Large intestine (tissue), 3 donors: ENCODE results near the gene KIAA2012. TPM values are rescaled to one million over a fixed set of nuclear protein-coding genes. Genes with fewer than 3 reads are reported as not detected.

Experiments
- DNase-seq, 2 donors: peaks; one replicate each; pipeline versions ENCODE4 v3.0.0 to v3.0.0-alpha.2; 2013
- H3K27ac ChIP-seq: one replicate; pipeline ENCODE4 v1.5.1; 2013; ENCODE audit warnings: low read length
- H3K27me3 ChIP-seq: 2 replicates; pipeline ENCODE4 v1.6.1; 2013; ENCODE audit warnings: low read length; ENCODE audit not compliant: control insufficient read depth, insufficient read depth
- H3K36me3 ChIP-seq: 2 replicates; pipeline ENCODE4 v1.6.1; 2013; ENCODE audit warnings: low read length; ENCODE audit not compliant: control insufficient read depth, insufficient read depth
- H3K4me1 ChIP-seq: one replicate; pipeline ENCODE4 v1.6.1; 2013; ENCODE audit warnings: low read length; ENCODE audit not compliant: control insufficient read depth, insufficient read depth
- H3K4me3 ChIP-seq: one replicate; pipeline ENCODE4 v1.5.1; 2013; ENCODE audit warnings: low read length
- H3K9me3 ChIP-seq: one replicate; pipeline ENCODE4 v1.6.1; 2013; ENCODE audit warnings: mild to moderate bottlenecking, low read depth, low read length, moderate library complexity; ENCODE audit not compliant: control insufficient read depth
- WGBS: methylation state at CpG from one replicate; pipeline ENCODE4 v1.1.5; 2013; ENCODE audit warnings: low lambda C conversion rate; ENCODE audit not compliant: insufficient coverage; 5-methylcytosine and 5-hydroxymethylcytosine counted together
- polyA plus RNA-seq: library from polyadenylated mRNA; unstranded; fragments of 120-200 nt; gene quantifications from one replicate; pipeline ENCODE4 v1.2.1, GENCODE V29; 2013

KIAA2012 gene
- polyA plus RNA-seq, 1 donor: 0.28 TPM

DNA sequence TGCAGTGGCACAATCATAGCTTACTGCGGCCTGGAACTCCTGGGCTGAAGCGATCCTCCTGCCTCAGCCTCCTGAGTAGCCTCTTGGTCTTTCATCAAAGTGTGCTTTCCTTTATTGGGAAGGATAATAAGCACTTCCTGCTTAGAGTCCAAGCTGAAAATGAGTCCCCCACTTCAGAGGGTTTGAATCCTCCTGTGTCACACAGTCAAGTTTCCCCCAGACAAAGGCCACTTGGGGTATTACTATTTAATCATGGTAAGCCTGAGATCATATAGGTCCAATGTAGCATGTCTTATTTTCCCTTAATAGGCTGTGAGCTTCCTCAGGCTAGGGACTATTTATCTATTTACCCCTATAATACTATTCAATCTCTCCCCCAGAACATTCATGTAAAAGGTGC lies 11.4 kb upstream of the KIAA2012 start:
- no peaks in the 10 kb centered on the region for H3K36me3 ChIP-seq
- H3K4me3 ChIP-seq: no peak overlapping the region
- DNase-seq: no peak
- no peak overlapping the region for H3K27ac ChIP-seq
- WGBS: no CpG with 5 or more reads among the region's 2 CpGs
- H3K4me1 ChIP-seq: peaks cover 8% of the 10 kb centered on the region
- H3K27me3 ChIP-seq: no peaks in the 10 kb centered on the region
- no peaks in the 10 kb centered on the region for H3K9me3 ChIP-seq

- Histone ChIP-seq H3K4me3 (no peak overlapping the region), H3K27ac (peak overlapping the region; percentile 31), H3K9me3 (no peaks in the 10 kb centered on the region), H3K36me3 (no peaks in the 10 kb centered on the region), H3K27me3 (no peaks in the 10 kb centered on the region), H3K4me1 (peaks cover 26% of the 10 kb centered on the region)
- no CpG with 5 or more reads among the region's 3 CpGs for WGBS
- DNase-seq: peak; percentile 24 to 46
These were observed 8.7 kb upstream of the KIAA2012 start for GRCh38 chr2:202064171-202064880.

- H3K4me3 ChIP-seq: no peak overlapping the region
- H3K36me3 ChIP-seq: no peaks in the 10 kb centered on the region
- no peak overlapping the region for H3K27ac ChIP-seq
- no peaks in the 10 kb centered on the region for H3K9me3 ChIP-seq
- no CpG with 5 or more reads among the region's 3 CpGs for WGBS
- peaks cover 31% of the 10 kb centered on the region for H3K4me1 ChIP-seq
- no peaks in the 10 kb centered on the region for H3K27me3 ChIP-seq
- DNase-seq: no peak
These were observed 8.2 kb upstream of the KIAA2012 start for GRCh38 chr2:202064881-202065230.

DNA sequence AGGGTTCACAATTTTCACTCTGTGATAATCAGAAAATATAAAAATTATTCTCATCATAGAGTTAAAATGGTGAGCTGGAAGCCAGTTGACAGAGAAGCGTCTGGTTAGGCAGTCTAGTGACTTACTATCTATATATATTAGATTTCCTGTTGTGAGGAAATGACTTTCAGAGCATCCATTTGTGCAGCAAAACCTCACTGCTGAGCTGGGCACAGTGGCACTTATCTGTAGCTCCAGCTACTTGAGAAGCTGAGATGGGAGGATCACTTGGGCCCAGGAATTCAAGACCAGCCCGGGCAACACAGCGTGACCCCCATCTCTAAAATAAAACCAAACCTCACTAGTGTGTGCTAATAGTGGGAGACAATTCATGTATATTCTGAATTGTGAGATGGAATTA lies 7.2 kb upstream of the KIAA2012 start:
- no peak for DNase-seq
- Histone ChIP-seq H3K27me3 (no peaks in the 10 kb centered on the region), H3K36me3 (no peaks in the 10 kb centered on the region), H3K4me1 (peaks cover 40% of the 10 kb centered on the region), H3K9me3 (no peaks in the 10 kb centered on the region), H3K4me3 (no peak overlapping the region), H3K27ac (no peak overlapping the region)
- WGBS: no CpG with 5 or more reads among the region's 3 CpGs

DNA sequence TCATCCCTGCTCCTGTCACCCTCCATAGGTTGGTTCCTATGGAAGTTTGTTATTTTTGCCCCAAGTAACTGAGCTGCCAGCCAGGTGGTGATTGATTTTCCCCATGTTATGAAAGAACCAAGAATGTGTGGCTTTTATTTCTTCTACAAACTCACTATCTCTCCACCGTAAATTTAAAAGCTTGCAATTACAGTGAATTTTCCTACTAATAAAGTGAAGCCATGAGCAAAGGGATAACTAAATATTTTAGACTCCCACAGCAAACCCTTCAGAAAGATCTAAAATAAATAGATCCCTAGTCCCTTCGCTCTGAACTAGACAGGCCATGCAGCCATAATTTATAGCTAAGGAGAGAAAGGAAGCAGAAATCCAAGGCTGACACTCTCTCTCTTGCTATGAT lies 6.2 kb upstream of the KIAA2012 start:
- H3K9me3 ChIP-seq: no peaks in the 10 kb centered on the region
- no peak overlapping the region for H3K4me3 ChIP-seq
- DNase-seq: no peak
- H3K4me1 ChIP-seq: peaks cover 40% of the 10 kb centered on the region
- no CpG with 5 or more reads among the region's 2 CpGs for WGBS
- H3K27ac ChIP-seq: no peak overlapping the region
- no peaks in the 10 kb centered on the region for H3K36me3 ChIP-seq
- no peaks in the 10 kb centered on the region for H3K27me3 ChIP-seq

- Histone ChIP-seq H3K27me3 (no peaks in the 10 kb centered on the region), H3K36me3 (no peaks in the 10 kb centered on the region), H3K4me1 (peaks cover 40% of the 10 kb centered on the region), H3K4me3 (no peak overlapping the region), H3K27ac (no peak overlapping the region), H3K9me3 (no peaks in the 10 kb centered on the region)
- no peak for DNase-seq
- no CpG with 5 or more reads among the region's 1 CpG for WGBS
These were observed 5.5 kb upstream of the KIAA2012 start for GRCh38 chr2:202067589-202067988.

- Histone ChIP-seq H3K27me3 (no peaks in the 10 kb centered on the region), H3K27ac (peak overlapping the region; percentile 91), H3K9me3 (no peaks in the 10 kb centered on the region), H3K36me3 (no peaks in the 10 kb centered on the region), H3K4me1 (peaks cover 45% of the 10 kb centered on the region), H3K4me3 (no peak overlapping the region)
- peak; percentile 87 to 92 for DNase-seq
- no CpG with 5 or more reads among the region's 11 CpGs for WGBS
These were observed 3.6 kb upstream of the KIAA2012 start for GRCh38 chr2:202069170-202070067.

- Histone ChIP-seq H3K27ac (no peak overlapping the region), H3K27me3 (no peaks in the 10 kb centered on the region), H3K9me3 (no peaks in the 10 kb centered on the region), H3K36me3 (no peaks in the 10 kb centered on the region), H3K4me3 (no peak overlapping the region), H3K4me1 (peaks cover 39% of the 10 kb centered on the region)
- no peak for DNase-seq
- 100% methylated on average over 1 of the region's 2 CpGs for WGBS
These were observed 1.9 kb upstream of the KIAA2012 start for GRCh38 chr2:202071107-202071506.

DNA sequence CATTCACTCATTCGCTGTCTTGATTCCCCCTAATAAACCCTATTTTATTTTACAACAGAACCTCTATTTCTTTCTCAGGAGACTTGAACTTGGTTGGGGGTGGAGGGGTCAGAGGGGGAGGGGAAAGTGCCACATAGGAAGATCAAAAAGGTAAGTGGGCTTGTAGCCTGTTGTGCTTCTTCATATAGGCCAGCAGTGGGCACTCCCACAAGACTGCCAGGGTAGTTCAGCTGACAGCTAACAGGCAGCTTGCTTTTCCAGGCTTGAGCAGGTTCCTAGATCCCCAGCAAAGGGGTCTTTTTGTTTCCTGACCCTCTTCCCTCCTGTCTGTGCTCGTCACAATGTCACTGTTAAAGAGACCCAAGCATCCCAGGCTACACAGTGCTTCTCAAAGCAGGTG lies 829 bp upstream of the KIAA2012 start:
- no peaks in the 10 kb centered on the region for H3K27me3 ChIP-seq
- no peak overlapping the region for H3K27ac ChIP-seq
- H3K4me3 ChIP-seq: no peak overlapping the region
- peaks cover 37% of the 10 kb centered on the region for H3K4me1 ChIP-seq
- DNase-seq: no peak
- no peaks in the 10 kb centered on the region for H3K9me3 ChIP-seq
- H3K36me3 ChIP-seq: no peaks in the 10 kb centered on the region
- 100% methylated on average over 1 of the region's 2 CpGs for WGBS

DNA sequence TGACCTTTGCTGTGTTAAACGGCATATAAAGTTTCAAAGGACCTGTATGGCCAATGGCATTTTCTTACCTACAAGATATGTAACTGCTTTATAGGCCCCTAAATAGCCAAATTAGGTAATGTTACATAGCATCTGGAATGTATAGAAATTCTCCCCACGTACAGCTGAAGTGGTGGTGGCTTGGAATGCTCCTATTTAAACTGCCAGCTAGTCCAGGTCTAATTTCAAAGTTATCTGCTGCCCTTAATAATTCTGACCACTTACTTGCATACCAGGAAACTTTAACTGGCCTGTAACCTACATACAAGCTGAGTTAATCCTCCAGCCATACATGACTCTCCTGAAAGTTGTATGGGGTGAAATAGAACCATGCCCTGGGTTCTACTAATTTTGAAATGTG lies 1.3 kb downstream of the KIAA2012 start:
- H3K27me3 ChIP-seq: no peaks in the 10 kb centered on the region
- no peak overlapping the region for H3K27ac ChIP-seq
- H3K4me1 ChIP-seq: peaks cover 25% of the 10 kb centered on the region
- WGBS: 67% methylated on average over 1 of the region's 2 CpGs
- H3K36me3 ChIP-seq: no peaks in the 10 kb centered on the region
- no peaks in the 10 kb centered on the region for H3K9me3 ChIP-seq
- no peak for DNase-seq
- H3K4me3 ChIP-seq: no peak overlapping the region
